ENCODE measurements around the gene LEPR.

LEPR gene

DNA sequence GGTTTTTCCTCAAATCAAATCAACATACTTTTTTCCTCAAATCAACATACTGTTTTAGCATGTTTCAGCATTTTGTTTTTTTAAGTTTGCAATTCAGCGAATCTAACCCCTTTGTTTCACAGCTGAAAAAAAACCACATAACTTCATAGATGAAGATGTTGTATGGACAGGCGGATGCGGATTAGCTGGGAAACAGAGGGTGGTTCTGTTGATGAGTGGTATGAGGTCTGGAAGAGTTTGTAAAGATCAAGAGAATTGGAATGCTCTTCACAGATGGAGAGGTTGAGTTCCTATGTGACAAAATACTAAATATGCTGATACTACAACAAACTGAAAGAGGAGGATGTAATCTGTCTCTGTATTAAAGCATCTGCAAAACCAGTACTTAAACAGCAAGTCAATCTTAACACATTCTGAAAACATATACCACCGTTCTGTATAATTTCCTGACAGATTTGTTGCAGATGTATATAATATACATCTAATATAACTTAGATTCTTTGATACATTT is 10.6 kb upstream of the LEPR start:
- FAIRE-seq, result no peak

DNA sequence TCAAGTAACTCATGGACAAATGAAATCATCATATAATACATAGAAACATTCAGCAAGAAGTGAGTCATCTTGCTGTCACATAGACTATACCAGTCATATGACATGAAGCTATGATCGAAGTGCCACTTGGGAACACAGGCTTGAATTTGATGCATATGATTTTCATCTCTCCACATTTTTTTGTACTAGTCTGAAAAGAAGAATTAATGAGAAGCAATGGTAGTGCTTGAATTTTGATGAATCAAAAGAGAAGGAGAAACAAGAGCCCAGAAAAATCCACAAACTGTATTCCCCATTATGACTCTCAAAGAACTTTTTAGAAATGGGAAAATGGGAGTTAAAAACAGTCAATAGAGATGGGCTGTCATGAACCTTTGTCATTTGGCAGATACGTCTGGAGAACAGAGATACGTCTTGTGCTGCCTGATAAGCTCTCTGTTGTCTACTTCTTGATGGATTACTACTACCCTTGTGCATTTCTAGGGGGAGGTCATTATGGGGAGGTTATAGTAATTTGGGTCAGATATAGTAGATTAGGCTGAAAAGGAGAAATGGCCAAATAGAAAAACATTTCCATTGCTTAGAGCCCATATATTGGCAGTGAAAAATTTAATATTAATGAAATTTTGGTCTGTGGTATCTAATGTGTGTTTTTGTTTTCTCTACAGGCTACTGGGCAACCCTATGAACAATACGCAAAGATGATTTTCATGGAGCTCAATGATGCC is 8.0 kb upstream of the LEPR start:
- no peak for FAIRE-seq

DNA sequence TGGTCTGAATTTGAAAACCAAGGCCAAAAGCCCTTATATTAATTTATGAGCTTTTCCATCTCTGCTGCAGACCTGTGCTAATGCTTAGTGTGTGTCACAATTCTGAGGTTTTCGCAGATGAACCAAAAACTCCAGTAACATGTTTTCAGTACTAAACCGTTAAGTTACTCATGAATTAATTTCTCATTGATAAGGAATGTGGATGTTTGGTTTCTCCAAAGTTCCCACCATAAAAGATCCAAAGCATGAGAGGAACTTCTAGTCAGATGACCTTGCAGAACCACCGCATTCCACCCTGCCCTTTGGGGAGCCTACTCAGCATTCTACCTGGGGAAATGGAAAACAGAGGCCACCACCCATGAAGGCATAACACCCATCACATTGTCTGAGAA is 7.5 kb upstream of the LEPR start:
- FAIRE-seq, result no peak

DNA sequence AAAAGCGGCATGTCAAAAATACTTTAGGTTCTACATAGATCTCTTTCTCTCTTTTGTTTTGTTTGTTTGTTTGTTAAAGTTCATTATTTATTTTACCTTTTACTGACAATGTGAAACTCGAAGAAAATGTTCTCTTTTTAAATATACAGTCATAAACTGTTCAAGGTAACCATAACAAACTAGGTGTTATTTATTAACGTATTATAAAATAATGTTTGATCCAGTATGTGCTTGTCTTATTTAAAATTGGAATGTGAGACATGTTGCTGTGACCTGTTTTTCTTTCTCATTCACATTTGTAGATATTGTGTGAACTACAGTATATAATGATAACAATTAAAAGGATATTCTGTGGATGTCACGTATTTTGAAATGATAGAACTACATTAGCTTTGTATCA is 5.9 kb upstream of the LEPR start:
- FAIRE-seq, result no peak

DNA sequence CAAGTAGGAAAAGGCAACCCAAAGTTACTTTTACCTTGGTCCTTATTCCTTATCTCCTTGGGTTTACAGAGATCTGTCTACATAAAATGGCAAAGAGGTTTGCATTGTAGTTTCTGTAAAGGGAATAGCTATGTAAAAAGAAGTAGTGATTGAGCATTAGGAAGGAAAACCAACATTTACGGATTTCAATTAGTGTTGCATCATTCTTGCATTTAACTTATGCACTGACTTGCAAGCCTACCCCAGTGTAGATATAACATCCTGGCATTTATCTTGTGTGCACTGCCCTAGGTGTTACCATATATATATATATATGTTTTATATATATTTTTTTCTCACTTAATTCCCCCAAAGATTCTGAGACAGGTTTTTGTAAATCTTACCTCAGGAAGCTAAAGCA is 3.7 kb upstream of the LEPR start:
- no peak for FAIRE-seq

DNA sequence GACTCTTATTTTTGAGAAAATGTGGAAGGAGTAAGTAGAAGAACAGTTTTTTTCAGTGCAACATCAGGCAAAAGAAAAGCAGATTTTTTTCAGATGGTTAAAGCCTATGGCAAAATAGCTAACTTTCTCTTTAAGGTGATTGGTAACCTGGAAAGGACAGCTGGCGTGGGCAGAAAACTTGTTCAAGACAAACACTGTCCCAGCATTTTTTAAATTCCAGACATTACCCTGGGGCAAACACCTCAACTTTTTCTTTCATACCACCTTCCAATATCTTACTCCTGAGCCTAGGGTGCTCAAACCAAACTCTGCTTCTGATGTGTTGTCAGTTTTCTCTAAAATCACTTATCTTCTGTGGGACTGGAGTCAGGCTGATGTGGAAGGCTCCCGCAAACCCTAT is 2.7 kb upstream of the LEPR start:
- FAIRE-seq, result no peak

DNA sequence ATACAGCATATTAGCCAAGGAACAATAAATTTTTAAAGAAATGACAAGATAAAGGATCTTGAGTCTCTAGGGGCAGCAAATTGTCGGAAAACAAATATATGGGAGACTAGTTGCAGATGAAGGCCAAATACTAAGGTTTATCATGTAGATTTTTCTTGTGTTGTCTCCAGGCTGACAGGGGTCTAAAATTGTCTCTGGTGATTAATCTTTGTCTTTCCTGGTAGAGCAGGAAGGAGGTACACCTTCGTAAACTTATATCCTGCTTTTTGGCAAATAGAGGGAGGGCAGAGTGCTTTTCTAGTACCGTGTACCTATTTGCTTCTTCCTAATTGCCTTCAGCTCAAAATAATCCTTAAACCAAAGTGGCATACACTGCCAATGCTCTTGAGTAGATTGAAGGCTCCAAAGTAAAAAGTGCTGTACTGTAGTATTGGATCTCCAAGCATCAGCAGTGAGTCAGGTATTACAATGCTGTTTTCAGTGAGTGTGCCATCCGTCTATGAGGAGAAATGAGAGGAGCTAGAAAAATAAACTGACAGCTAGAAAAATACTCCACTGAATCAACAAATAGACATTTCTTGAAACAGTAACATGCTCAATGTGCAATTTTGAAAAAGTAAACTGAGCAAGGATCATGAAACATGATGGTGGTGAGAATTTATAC is 1.8 kb upstream of the LEPR start:
- no peak for FAIRE-seq

DNA sequence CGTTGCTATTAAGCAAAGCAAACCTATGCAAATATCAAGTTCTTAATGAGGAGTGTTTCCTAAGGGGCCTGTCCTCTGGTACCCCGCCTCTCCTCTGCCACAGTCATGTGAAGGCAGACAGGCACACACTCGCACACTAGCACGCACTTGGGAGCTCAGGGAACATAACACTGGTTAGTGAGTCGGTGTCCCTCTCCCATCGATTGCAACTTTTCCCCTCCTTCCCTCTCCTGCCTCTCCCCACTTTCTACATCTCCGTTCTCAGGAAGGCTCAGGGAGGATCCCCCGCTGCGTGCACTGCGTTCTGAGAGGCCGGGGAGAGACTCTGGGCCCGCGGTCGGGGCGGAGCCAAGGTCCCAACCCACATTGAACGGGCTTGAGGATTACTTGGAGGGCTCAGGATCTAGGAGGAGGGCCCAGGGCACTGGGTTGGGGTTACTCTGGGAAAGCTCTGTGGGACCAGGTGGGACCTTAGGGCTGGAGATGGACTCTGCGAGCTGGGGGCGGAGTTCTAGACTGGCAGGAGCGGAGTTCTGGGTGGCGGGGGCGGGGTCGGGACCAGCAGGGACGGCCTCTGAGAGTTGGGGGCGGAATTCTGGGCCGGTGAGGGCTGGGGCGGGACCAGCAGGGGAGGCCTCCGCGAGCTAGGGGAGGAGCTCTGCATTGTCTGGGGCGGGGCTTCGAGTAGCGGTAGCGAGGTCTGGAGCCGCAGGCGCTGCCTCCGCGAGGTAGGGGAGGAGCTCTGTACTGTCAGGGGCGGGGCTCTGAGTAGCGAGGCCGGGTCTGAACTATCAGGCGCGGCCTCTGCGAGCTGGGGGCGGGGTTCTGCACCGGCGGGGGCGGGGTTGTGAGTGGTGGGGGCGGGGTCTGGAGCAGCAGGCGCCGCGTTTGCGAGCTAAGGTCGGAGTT is 533 bp upstream of the LEPR start:
- FAIRE-seq, result peak; percentile 93

DNA sequence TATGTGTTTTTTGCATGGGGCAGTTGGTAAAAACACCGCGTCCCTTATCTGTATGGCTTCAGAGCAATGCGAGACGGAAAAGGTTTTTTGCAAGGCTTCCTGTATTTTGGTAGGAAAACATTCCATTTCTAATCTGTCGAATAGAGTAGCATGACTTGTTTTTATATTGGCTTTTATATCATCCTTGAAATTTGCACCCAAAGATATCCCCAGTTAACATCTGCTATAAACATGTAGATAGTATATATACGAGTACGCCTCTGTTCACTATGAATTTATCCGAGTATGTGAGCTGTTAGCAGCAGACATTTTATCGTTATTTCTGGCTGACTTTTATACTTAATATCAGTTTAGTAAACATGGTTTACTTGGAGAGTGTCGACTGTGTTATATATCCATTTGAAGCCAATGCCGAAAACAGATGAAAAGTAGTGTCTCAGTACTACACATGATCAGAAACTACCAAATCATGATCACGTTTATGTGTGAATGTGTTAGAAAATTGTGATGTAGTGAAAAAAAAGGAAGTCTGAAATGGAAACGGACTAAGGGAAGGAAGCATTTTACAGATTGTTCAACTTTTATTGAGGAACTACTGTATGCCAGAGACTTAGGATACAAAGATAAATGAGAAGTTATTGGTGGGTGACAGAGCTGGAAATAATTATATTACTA is 1.0 kb downstream of the LEPR start:
- no peak for FAIRE-seq

DNA sequence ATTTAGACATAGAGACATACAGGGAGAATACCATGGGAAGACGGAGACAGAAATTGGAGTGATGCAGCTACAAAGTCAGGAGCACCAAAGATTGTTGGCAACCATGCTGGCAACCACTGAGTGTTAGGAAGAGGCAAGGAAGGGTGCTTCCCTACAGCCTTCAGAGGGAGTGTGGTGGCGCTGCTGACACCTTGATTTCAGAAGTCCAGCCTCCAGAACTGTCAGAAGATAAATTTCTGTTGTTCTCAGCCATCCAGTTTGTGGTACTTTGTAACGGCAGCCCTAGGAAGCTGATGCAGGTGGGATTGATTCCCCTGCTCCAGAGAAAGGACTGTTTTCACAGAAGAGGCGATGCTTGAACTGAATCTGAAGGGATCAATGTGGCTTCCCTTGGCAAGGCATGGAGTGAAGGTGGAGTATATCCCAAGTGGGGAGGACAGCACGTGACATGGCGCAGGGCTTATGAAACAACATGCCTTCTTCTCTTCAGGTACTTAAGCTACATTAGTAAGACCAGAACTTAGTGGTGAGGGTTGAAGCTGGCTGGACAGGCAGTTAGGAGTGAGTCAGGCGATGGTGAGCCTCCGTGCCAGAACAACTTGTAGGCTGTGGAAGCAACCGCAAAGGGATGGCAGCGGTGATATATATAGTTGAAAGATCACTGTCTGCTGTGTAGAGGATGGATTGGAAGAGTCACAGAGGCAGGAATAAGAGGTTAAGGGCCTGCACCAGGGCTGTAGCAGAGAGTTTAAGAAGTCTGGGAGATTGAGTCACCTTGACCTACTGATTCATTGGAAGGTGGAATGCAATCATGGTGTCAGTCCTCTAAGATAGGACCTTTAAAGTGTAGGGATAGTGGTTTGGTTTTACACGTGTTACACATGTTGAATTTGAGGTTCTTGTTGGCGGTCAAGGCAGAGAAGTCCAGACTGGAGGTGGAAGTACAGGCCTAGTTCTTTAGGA is 2.1 kb downstream of the LEPR start:
- FAIRE-seq, result no peak

DNA sequence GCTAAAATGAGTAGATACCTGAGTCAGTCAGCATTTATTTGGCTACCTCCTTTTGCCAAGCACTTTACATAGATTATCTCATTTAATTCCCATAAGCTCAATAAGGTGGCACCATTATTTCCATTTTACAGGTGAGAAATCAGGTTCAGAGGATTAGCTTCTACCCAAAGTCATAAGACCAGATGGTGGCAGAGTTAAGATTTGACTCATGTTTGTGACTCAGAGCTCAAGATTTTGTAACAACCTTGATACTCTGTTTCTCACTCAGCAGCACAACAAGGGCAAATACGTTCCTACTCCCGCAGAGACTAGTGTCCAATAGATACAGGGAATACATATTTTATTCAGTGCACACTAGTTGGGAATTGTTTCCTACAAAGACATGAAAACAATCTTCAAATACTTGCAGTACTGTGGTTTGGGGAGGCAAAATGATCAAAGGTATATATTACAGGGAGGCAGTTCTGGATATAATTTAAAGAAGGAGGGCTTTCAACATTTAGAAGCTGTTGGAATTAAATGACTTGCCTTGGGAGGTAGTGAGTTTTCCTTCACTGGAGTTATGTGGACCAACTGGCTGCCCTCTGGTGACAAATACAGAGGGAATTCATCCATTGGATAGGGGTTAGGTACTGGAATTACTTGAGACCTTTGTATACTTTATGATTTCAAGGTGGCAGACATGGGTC is 3.6 kb downstream of the LEPR start:
- peak; percentile 87 for FAIRE-seq

DNA sequence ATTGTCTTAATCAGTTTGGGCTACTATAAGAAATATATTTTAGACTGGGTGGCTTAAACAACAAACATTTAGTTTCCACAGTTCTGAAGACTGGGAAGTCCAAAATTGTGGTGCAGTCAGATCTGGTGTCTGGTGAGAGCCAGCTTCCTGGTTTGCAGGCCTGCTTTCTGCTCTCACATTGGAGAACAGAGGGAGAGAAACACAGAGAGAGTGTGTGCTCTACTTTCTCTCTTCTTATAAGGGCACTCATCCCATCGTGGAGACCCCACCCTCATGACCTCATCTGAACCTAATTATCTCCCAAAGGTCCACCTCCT is 4.1 kb downstream of the LEPR start:
- FAIRE-seq, result no peak

DNA sequence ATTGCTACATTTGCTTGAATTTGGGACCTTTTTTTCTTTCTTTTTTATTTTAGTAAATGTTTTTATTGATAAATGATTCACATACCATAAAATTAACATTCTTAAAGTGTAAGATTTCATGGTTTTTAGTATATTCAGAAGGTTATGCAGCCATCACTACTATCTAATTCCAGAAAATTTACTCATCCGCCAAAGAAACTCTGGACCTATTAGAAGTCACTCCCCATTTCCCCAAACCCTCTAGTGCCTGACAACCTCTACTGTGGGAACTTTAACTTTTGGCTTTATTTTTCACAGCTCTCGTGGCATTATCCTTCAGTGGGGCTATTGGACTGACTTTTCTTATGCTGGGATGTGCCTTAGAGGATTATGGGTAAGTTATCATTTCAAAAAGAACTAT is 4.5 kb downstream of the LEPR start:
- no peak for FAIRE-seq

DNA sequence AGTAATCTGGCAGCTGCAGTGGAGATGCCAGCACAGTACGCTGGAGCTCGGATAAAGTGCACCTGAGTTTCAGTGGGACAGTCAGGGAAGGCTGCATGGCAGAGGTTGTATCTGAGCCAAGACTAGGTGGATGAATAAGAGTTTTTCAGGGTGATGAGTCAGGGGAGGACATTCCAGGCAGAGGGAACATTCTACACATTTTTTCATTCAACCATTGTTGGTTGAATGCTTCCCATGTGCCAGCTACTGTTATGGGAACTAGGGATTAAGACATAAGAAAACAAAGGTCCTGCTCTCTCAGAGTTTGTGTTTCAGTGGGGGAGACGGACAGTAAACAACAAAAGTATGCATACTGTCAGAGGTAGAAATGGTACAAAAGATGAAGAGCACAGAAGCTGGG is 5.2 kb downstream of the LEPR start:
- no peak for FAIRE-seq

DNA sequence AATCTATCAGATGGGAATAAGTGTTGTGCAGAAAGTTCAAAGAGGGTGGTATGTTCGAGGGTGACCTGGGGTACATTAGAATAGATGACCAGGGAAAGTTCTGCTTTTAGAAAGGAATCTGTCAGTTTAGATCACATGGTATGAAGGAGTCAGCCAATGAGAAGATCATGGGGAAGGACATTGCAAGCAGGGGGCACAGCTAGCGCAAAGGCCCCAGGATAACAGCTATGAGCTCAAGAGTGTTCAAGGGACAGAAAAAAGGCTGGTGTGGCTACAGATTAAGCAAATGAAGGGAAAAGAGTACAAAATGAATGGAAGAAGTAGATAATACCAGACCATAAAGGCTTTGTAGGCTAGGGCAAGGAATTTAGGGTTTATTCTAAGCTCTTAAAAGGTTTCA is 8.6 kb downstream of the LEPR start:
- no peak for FAIRE-seq

DNA sequence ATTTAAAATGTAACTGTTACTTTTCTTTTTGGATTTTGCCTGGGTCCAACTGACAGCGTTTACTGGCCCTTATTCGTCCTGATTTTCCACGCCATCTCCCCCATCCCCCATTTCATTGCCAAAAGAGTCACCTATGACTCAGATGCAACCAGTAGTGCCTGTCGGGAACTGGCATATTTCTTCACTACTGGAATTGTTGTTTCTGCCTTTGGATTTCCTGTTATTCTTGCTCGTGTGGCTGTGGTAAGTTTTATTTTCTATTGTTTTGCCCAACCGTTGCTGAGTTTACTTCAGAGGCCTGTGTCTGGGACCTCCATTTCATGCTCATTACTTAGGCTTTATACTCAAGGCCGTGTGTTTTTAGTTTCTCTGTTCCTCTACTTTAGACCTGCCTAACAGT is 9.3 kb downstream of the LEPR start:
- FAIRE-seq, result no peak

DNA sequence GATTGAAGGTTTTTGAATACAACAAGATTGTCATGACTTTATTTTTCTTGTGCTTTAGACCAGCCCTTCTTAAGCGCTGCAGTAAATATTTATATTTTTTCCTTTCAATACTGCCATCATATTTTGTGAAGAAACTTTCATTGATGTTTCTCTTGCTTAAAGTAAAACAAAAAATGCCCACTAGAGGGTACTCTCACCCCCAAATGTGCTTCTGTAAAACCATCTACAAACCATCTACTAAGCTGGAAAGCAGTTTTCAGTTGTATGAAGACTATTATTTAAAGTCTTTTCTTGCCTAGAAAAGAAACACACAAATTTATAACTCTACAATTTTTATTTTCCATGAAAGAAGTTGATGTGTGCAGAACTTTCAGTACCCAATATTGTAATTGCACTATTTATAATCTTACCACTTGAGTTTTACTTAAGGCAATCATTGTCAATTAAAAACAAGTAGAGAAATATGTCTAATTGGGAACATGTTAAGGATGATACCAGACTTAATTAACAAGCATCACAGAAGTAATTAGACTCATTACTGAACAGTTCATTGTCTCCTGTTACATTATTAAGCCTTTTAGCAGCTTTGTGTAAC is 10.7 kb downstream of the LEPR start:
- FAIRE-seq, result peak; percentile 96

DNA sequence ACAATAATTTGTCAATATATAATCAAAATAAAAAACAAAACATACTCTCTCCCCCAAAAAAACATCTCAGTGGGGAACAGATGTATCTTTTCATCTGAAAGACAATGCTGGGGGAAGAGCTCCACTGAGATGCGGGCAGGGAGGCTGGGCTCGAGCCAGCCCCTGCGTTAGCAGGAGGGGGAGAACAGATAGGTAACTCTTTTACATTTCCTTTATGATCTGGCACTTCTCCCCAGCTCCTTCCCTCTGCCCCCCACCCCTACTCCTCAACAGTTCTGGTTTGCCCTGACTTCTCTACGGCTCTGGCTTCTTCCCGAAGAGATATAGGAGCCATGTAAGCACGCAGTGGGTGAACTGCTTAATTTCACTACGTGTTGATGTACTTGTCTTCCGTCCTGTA is 12.4 kb downstream of the LEPR start:
- FAIRE-seq, result no peak

DNA sequence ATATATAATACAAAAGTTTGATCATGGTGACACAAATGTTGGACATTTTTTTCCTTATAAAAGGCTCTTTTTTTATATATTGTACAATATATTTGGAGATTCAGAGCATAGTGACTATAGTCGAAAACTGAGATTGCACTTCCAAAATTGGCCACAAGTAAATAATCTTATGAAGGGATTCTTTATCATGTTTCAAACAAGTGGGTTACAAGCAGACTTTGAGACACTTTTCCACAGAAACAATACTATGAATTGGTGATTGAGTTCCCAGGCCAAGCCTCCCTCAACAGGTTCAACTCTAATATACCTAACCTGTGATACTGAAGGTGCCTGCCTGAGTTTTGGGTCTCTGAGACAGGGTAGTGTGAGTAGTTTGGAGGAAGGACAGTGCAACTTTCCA is 13.8 kb downstream of the LEPR start:
- FAIRE-seq, result no peak

DNA sequence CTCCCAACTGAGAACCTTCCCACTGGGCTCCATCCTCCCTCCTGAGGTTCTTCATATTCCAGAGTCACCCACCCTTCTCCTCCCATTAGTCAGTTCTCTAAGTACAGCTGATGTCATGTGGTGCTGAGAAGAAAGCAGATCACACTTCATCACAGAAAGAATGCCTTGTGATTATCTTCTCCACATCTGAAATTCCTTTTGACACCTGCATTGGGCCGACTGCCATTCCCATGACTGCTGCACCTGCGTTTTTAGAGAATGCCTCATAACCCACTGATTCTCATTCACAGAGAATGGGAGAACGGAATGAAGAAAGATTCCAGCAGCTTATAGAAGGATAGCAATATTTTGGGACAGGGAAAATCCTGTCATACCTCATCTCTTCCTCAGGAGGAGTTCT is 14.3 kb downstream of the LEPR start:
- FAIRE-seq, result no peak

DNA sequence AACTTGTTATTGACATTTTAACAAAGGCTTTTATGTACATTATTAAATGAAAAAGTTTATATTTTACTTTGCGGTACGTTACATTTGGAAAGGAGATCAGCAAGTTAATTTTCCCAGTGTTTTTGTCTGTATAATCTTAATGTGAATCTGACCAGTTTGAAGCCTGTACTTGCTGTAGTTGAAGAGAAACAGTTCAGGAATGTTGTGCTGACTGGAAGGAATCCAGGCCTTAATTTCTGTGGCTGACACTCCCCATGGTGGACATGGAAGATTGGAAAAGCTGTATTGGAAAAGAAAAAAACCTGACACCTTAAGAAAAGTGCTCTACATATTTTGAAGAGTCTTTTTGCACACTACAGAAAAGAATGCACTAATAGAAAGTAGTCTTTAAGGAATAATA is 15.5 kb downstream of the LEPR start:
- FAIRE-seq, result peak; percentile 36

All from G401.6 (cell line).